Measurements from ENCODE around the gene CSRNP3. TPM values are rescaled to one million over a fixed set of nuclear protein-coding genes. Genes with fewer than 3 reads are reported as not detected.

The CSRNP3 gene
- total and polyA plus RNA-seq, 10 donors = 0.30 to 7.4 (median 3.4) TPM

GRCh38 chr2:165582409-165582808 is 112.9 kb downstream of the CSRNP3 start:
- Histone ChIP-seq H3K27ac (no peak overlapping the region), H3K9me3 (no peaks in the 10 kb centered on the region), H3K4me3 (no peak overlapping the region), H3K36me3 (no peaks in the 10 kb centered on the region), H3K27me3 (replicated peaks in 1 of 7) (no peaks in the 10 kb centered on the region), H3K4me1 (peaks cover 0 to 7% (median 4%) of the 10 kb centered on the region in 6 donors)
- intact Hi-C loops (cut with DNase I; ENCODE audit: low total_unique reads) = no loop called here
- DNase-seq = no peak
- TF ChIP-seq POLR2AphosphoS5 (IDR thresholded peaks at IDR 0.05) (no peak), POLR2A (IDR thresholded peaks at IDR 0.05) (no peak)
- 70 to 89% (median 78%) methylated on average over 3 of the region's 3 CpGs for WGBS, 5 donors

GRCh38 chr2:165582863-165583506 is 113.5 kb downstream of the CSRNP3 start:
- WGBS, 5 donors = 83 to 100% (median 91%) methylated on average over 1 of the region's 1 CpG
- no peaks in the 10 kb centered on the region for H3K27me3 ChIP-seq (replicated peaks in 1 of 7)
- TF ChIP-seq POLR2AphosphoS5 (IDR thresholded peaks at IDR 0.05) (no peak), CTCF (IDR thresholded peaks at IDR 0.05 in 8 of 11, conservative IDR thresholded peaks at IDR 0.05 in 3 of 11) (no peak), POLR2A (IDR thresholded peaks at IDR 0.05) (no peak)
- H3K4me3 ChIP-seq = no peak overlapping the region
- no peaks in the 10 kb centered on the region for H3K9me3 ChIP-seq
- no peak overlapping the region for H3K27ac ChIP-seq
- peaks cover 0 to 11% (median 6%) of the 10 kb centered on the region in 6 donors for H3K4me1 ChIP-seq
- H3K36me3 ChIP-seq = no peaks in the 10 kb centered on the region
- no peak for DNase-seq
- intact Hi-C loops (cut with DNase I; ENCODE audit: low total_unique reads) = no loop called here

- intact Hi-C loops (cut with DNase I; ENCODE audit: low total_unique reads) = no loop called here
- WGBS, 5 donors = 86 to 92% (median 88%) methylated on average over 3 of the region's 3 CpGs
- H3K27me3 ChIP-seq (replicated peaks in 1 of 7) = no peaks in the 10 kb centered on the region
- H3K36me3 ChIP-seq = no peaks in the 10 kb centered on the region
- no peak for TF ChIP-seq CTCF (IDR thresholded peaks at IDR 0.05 in 8 of 11, conservative IDR thresholded peaks at IDR 0.05 in 3 of 11)
- TF ChIP-seq POLR2AphosphoS5 (IDR thresholded peaks at IDR 0.05) = no peak
- no peak for TF ChIP-seq POLR2A (IDR thresholded peaks at IDR 0.05)
- peaks cover 0 to 12% (median 7%) of the 10 kb centered on the region in 6 donors for H3K4me1 ChIP-seq
- no peak overlapping the region for H3K4me3 ChIP-seq
- H3K27ac ChIP-seq = no peak overlapping the region
- DNase-seq = no peak
- H3K9me3 ChIP-seq = no peaks in the 10 kb centered on the region
Measured at GRCh38 chr2:165584126-165584654, 114.7 kb downstream of the CSRNP3 start.

GRCh38 chr2:165586019-165586418 is 116.5 kb downstream of the CSRNP3 start:
- no peaks in the 10 kb centered on the region for H3K27me3 ChIP-seq (replicated peaks in 1 of 7)
- 75 to 94% (median 88%) methylated on average over 3 of the region's 3 CpGs for WGBS, 5 donors
- intact Hi-C loops (cut with DNase I; ENCODE audit: low total_unique reads) = no loop called here
- TF ChIP-seq POLR2AphosphoS5 (IDR thresholded peaks at IDR 0.05) (no peak), CTCF (IDR thresholded peaks at IDR 0.05 in 8 of 11, conservative IDR thresholded peaks at IDR 0.05 in 3 of 11) (no peak), POLR2A (IDR thresholded peaks at IDR 0.05) (no peak)
- no peak for DNase-seq
- H3K4me3 ChIP-seq = no peak overlapping the region
- no peaks in the 10 kb centered on the region for H3K36me3 ChIP-seq
- H3K9me3 ChIP-seq = peaks cover 0 to 13% (median 7%) of the 10 kb centered on the region in 8 donors
- H3K4me1 ChIP-seq = peaks cover 0 to 12% (median 7%) of the 10 kb centered on the region in 6 donors
- H3K27ac ChIP-seq = no peak overlapping the region

All from spleen (tissue), 11 donors.